Common myeloid progenitor, CD34-positive (primary cell): Measurements from ENCODE around the gene RNASE13. TPM values are rescaled to one million over a fixed set of nuclear protein-coding genes. Genes with fewer than 3 reads are reported as not detected.

Experiments used
- CTCF ChIA-PET: fragments of 350-600 bp; sonication (Branson Sonifier 250); formaldehyde crosslinking; loops from one replicate; lab custom pipeline; 2021; ENCODE audit warnings: antibody characterized with exemption; lab: Charles Lee
- POLR2A ChIA-PET: fragments of 350-600 bp; sonication (Branson Sonifier 250); formaldehyde crosslinking; loops from one replicate; lab custom pipeline; 2021; ENCODE audit warnings: antibody characterized with exemption; lab: Charles Lee
- DNase-seq, 3 donors: peaks; one replicate each; pipeline versions ENCODE4 v3.0.0 to v3.0.0-alpha.2; 2013
- H3K27ac ChIP-seq, 2 experiments: 1 replicate in 1 of 2; 2 replicates in 1 of 2; pipeline ENCODE4 v1.7.0; 2013; ENCODE audit warnings: inconsistent platforms in 2 of 2, low read length in 2 of 2, mild to moderate bottlenecking in 2 of 2, low read depth in 1 of 2, moderate library complexity in 1 of 2; ENCODE audit not compliant: severe bottlenecking in 2 of 2, insufficient read depth in 1 of 2, poor library complexity in 1 of 2
- H3K27me3 ChIP-seq, 5 experiments: replicated peaks in 2 of 5; 1 replicate in 3 of 5; 2 replicates in 2 of 5; pipeline versions ENCODE4 v1.6.1 to v1.7.0; 2013; ENCODE audit warnings: low read length in 4 of 5, mild to moderate bottlenecking in 2 of 5, moderate library complexity in 2 of 5, inconsistent platforms in 1 of 5; ENCODE audit not compliant: insufficient read depth in 5 of 5, control insufficient read depth in 4 of 5
- H3K36me3 ChIP-seq, 4 experiments: 1 replicate in 2 of 4; 2 replicates in 2 of 4; pipeline versions ENCODE4 v1.6.1 to v1.7.0; 2013; ENCODE audit warnings: low read length in 3 of 4, control low read depth in 1 of 4, mild to moderate bottlenecking in 1 of 4; ENCODE audit not compliant: control insufficient read depth in 4 of 4, insufficient read depth in 4 of 4
- H3K4me1 ChIP-seq, 4 experiments: 1 replicate in 3 of 4; 2 replicates in 1 of 4; pipeline versions ENCODE4 v1.6.1 to v1.7.1; 2013; ENCODE audit warnings: low read length in 3 of 4, mild to moderate bottlenecking in 3 of 4, control low read depth in 1 of 4, inconsistent platforms in 1 of 4, moderate library complexity in 1 of 4; ENCODE audit not compliant: control insufficient read depth in 4 of 4, insufficient read depth in 4 of 4; ENCODE audit errors: control extremely low read depth in 1 of 4
- H3K4me3 ChIP-seq, 7 experiments: 1 replicate in 4 of 7; 2 replicates in 3 of 7; pipeline versions ENCODE4 v1.5.1 to v1.7.0; 2013; ENCODE audit warnings: mild to moderate bottlenecking in 7 of 7, low read length in 6 of 7, moderate library complexity in 6 of 7, inconsistent platforms in 2 of 7, low read depth in 2 of 7, control low read depth in 1 of 7; ENCODE audit not compliant: insufficient read depth in 4 of 7, control insufficient read depth in 1 of 7; ENCODE audit errors: extremely low read depth in 1 of 7
- H3K9me3 ChIP-seq, 5 experiments: 1 replicate in 4 of 5; 2 replicates in 1 of 5; pipeline versions ENCODE4 v1.6.1 to v1.7.1; 2013; ENCODE audit warnings: low read length in 4 of 5, mild to moderate bottlenecking in 2 of 5, inconsistent platforms in 1 of 5, low read depth in 1 of 5, moderate library complexity in 1 of 5; ENCODE audit not compliant: control insufficient read depth in 4 of 5, insufficient read depth in 2 of 5; ENCODE audit errors: control extremely low read depth in 1 of 5
- WGBS: methylation state at CpG from one replicate; pipeline ENCODE4 v1.1.5; 2013; ENCODE audit not compliant: insufficient coverage; 5-methylcytosine and 5-hydroxymethylcytosine counted together
- polyA plus RNA-seq: library from polyadenylated mRNA; unstranded; fragments of 120-200 nt; gene quantifications from one replicate; pipeline ENCODE4 v1.2.1, GENCODE V29; 2013

The RNASE13 gene
- not detected for polyA plus RNA-seq

DNA sequence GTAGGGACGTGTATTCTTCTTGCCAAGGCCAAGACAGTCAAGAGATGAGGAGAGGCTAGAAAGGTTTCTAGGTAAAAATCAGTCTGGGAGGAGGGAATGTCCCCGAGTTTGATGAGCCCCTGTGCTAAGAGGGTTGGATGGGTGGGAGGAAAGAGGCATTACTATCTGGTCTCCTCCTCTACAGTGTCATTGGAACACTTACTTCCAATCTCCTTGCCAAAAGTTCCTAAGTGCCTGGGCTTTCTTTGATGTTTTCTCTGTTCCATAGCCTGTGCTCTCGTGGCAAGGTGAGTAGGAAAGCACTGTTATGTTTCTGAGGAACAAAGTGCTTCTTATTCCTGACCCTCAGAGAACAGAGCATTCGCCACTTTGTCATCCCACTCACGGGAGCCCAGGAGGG is at the start of gene RNASE13:
Gene RNASE13, minus strand, starts transcription at position 101 of the 400 bp plus-strand sequence. CDS start 519 bp downstream, outside the sequence.
- WGBS, result 91% methylated on average over 3 of the region's 5 CpGs
- CTCF ChIA-PET, result interaction anchor here (1.0 to 6.9 kb wide), 3 partner anchors 10 to 43 kb away, joined by 3 to 155 read pairs (median 4); no protein-coding TSS in a partner anchor
- POLR2A ChIA-PET, result interaction anchor here (0.6 to 1.1 kb wide), 2 partner anchors 19 kb away, joined by 3 read pairs; no protein-coding TSS in a partner anchor
- no peak for DNase-seq
- Histone ChIP-seq H3K27me3 (peaks cover 0 to 3% (median 0%) of the 10 kb centered on the region in 5 experiments), H3K4me1 (peaks cover 0 to 4% (median 1%) of the 10 kb centered on the region in 4 experiments), H3K9me3 (no peaks in the 10 kb centered on the region), H3K4me3 (no peak within 1 kb of the TSS), H3K36me3 (no peaks in the 10 kb centered on the region), H3K27ac (no peak within 1 kb of the TSS)

DNA sequence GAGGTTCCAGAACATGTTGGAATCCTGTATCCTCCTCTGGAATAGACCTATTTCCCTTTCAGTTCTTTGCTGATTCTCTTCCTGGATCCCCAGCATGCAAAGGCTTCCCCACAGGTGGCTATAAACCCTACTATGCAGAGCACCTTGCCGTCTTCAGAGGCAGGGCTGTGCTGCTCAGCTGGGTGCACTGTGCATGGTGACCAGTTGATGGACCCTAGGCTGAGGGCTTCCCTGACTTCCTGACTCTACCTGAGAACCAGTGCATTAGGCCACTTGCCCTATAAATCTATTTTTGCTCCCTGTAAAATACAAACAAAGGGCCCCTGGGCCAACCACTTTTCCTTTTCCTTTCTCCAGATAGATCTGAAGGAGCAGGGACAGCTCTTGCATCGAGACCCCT is 49.8 kb upstream of the RNASE13 start:
- Histone ChIP-seq H3K9me3 (no peaks in the 10 kb centered on the region), H3K36me3 (peaks cover 4 to 62% (median 36%) of the 10 kb centered on the region in 4 experiments), H3K4me3 (no peak overlapping the region), H3K4me1 (peaks cover 0 to 14% (median 10%) of the 10 kb centered on the region in 4 experiments), H3K27ac (no peak overlapping the region), H3K27me3 (no peaks in the 10 kb centered on the region)
- CTCF ChIA-PET, result interaction anchor here (1.0 to 9.9 kb wide), 5 partner anchors 8 to 69 kb away, joined by 4 to 124 read pairs (median 9); partner anchors contain the start of gene ARHGEF40
- WGBS, result 86% methylated on average over 1 of the region's 2 CpGs
- DNase-seq, result no peak
- POLR2A ChIA-PET, result no interaction called here

DNA sequence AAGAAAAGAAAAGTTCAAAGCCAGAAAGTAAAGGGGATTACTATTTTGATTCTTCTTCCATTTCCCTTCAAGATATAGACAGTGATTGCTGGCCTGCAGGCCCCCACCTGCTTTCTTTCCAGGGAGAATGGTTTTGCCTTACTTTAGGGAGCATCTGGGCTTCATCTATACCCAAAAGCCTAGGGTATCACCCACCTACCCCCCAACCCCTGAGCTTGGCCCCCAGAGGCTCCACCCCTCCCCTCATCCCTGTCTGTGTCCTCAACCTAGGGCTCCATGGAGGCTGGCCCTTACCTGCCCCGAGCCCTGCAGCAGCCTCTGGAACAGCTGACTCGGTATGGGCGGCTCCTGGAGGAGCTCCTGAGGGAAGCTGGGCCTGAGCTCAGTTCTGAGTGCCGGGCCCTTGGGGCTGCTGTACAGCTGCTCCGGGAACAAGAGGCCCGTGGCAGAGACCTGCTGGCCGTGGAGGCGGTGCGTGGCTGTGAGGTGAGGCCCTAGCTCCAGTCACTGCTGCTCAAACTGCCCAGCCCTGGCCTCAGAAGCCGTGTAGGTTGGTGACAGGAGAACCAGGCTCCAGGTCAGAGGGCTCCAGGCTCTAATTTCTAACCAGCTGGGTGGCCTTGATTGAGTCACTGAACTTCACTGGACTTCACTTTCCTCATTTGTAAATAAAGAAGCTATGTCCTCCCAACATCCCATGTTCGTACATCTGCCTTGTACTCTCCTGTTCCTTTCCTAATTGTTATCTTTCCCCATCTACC is 49.1 kb upstream of the RNASE13 start:
- Histone ChIP-seq H3K4me3 (no peak overlapping the region), H3K4me1 (peaks cover 0 to 14% (median 10%) of the 10 kb centered on the region in 4 experiments), H3K27ac (no peak overlapping the region), H3K36me3 (peaks cover 4 to 63% (median 39%) of the 10 kb centered on the region in 4 experiments), H3K27me3 (no peaks in the 10 kb centered on the region), H3K9me3 (no peaks in the 10 kb centered on the region)
- WGBS, result 96% methylated on average over 11 of the region's 11 CpGs
- DNase-seq, result no peak
- ChIA-PET POLR2A (no interaction called here), CTCF (interaction anchor here (1.0 to 9.9 kb wide), 9 partner anchors 9 to 68 kb away, joined by 3 to 124 read pairs (median 6); partner anchors contain the start of gene ARHGEF40)

DNA sequence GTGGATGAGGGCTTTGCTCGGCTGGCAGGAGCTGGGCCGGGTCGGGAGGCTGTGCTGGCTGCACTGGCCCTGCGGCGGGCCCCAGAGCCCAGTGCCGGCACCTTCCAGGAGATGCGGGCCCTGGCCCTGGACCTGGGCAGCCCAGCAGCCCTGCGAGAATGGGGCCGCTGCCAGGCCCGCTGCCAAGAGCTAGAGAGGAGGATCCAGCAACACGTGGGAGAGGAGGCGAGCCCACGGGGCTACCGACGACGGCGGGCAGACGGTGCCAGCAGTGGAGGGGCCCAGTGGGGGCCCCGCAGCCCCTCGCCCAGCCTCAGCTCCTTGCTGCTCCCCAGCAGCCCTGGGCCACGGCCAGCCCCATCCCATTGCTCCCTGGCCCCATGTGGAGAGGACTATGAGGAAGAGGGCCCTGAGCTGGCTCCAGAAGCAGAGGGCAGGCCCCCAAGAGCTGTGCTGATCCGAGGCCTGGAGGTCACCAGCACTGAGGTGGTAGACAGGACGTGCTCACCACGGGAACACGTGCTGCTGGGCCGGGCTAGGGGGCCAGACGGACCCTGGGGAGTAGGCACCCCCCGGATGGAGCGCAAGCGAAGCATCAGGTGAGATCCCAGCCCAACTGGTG is 47.0 kb upstream of the RNASE13 start:
- ChIA-PET POLR2A (no interaction called here), CTCF (interaction anchor here (2.1 to 9.9 kb wide), 3 partner anchors 9 to 23 kb away, joined by 6 to 124 read pairs (median 18); partner anchors contain the start of gene ARHGEF40)
- Histone ChIP-seq H3K4me3 (no peak overlapping the region), H3K4me1 (no peaks in the 10 kb centered on the region), H3K9me3 (no peaks in the 10 kb centered on the region), H3K27me3 (no peaks in the 10 kb centered on the region), H3K36me3 (peaks cover 4 to 73% (median 48%) of the 10 kb centered on the region in 4 experiments), H3K27ac (no peak overlapping the region)
- no peak for DNase-seq
- 93% methylated on average over 27 of the region's 30 CpGs for WGBS

DNA sequence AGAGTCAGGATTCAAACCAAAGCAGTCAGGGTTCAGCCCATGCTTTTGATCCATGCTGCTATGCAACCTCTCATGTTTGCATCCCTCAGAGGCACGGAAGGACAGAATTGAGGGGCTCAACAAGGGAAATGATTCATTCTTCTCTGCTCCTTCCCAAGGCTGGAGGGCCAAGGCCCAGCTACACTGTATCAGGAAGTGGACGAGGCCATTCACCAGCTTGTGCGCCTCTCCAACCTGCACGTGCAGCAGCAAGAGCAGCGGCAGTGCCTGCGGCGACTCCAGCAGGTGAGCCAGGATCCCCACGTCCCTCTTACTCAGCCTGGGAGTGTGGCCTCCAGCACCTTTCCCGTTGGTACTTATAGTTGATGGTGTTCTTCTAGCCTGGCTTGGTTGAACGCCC is 44.1 kb upstream of the RNASE13 start:
- Histone ChIP-seq H3K27me3 (no peaks in the 10 kb centered on the region), H3K4me1 (no peaks in the 10 kb centered on the region), H3K27ac (no peak overlapping the region), H3K4me3 (no peak overlapping the region), H3K36me3 (peaks cover 2 to 78% (median 51%) of the 10 kb centered on the region in 4 experiments), H3K9me3 (no peaks in the 10 kb centered on the region)
- 97% methylated on average over 8 of the region's 10 CpGs for WGBS
- POLR2A ChIA-PET, result no interaction called here
- no peak for DNase-seq
- CTCF ChIA-PET, result interaction anchor here (1.0 to 3.9 kb wide), 8 partner anchors 8 to 29 kb away, joined by 3 to 15 read pairs (median 6); partner anchors contain the start of gene ARHGEF40

- Histone ChIP-seq H3K4me3 (no peak overlapping the region), H3K36me3 (peaks cover 2 to 81% (median 51%) of the 10 kb centered on the region in 4 experiments), H3K27me3 (no peaks in the 10 kb centered on the region), H3K4me1 (peaks cover 0 to under 1% (median 0%) of the 10 kb centered on the region in 4 experiments), H3K27ac (no peak overlapping the region), H3K9me3 (no peaks in the 10 kb centered on the region)
- DNase-seq, result no peak
- POLR2A ChIA-PET, result no interaction called here
- 100% methylated on average over 3 of the region's 5 CpGs for WGBS
- CTCF ChIA-PET, result interaction anchor here (1.0 to 3.9 kb wide), 5 partner anchors 9 to 26 kb away, joined by 3 to 15 read pairs (median 7); no protein-coding TSS in a partner anchor
Observed at GRCh38 chr14:21078287-21078686, 43.7 kb upstream of the RNASE13 start.
